Ectodermal cell (in vitro differentiated cells): ENCODE data around the gene STPG2.

Experiments used
- H3K27ac ChIP-seq: 2 replicates; pipeline ENCODE4 v1.7.0; 2013; ENCODE audit warnings: mild to moderate bottlenecking, low read depth, low read length; ENCODE audit not compliant: insufficient read depth, poor library complexity, severe bottlenecking
- H3K27me3 ChIP-seq: 2 replicates; pipeline ENCODE4 v1.7.0; 2013; ENCODE audit warnings: mild to moderate bottlenecking, low read length; ENCODE audit not compliant: insufficient read depth, control insufficient read depth, poor library complexity, severe bottlenecking
- H3K36me3 ChIP-seq: one replicate; pipeline ENCODE4 v1.7.0; 2013; ENCODE audit warnings: low read length; ENCODE audit not compliant: control insufficient read depth, insufficient read depth
- H3K4me1 ChIP-seq: one replicate; pipeline ENCODE4 v1.7.0; 2013; ENCODE audit warnings: low read length; ENCODE audit not compliant: control insufficient read depth, insufficient read depth
- H3K4me3 ChIP-seq: 2 replicates; pipeline ENCODE4 v1.7.0; 2013; ENCODE audit warnings: low read depth, low read length, control low read depth; ENCODE audit not compliant: insufficient read depth
- H3K9me3 ChIP-seq: 2 replicates; pipeline ENCODE4 v1.7.0; 2013; ENCODE audit warnings: mild to moderate bottlenecking, low read length, moderate library complexity; ENCODE audit not compliant: control insufficient read depth
- WGBS, 2 experiments: methylation state at CpG; one replicate each; pipeline ENCODE4 v1.1.7; 2013; ENCODE audit warnings: missing lambda C conversion rate in 2 of 2; 5-methylcytosine and 5-hydroxymethylcytosine counted together

The STPG2 gene

GRCh38 chr4:98094118-98094517 is 49.2 kb downstream of the STPG2 start:
- no peaks in the 10 kb centered on the region for H3K27me3 ChIP-seq
- no peaks in the 10 kb centered on the region for H3K36me3 ChIP-seq
- 84 to 88% methylated on average over 2 of the region's 2 CpGs for WGBS, 2 experiments
- H3K9me3 ChIP-seq, result no peaks in the 10 kb centered on the region
- H3K4me1 ChIP-seq, result no peaks in the 10 kb centered on the region
- no peak overlapping the region for H3K4me3 ChIP-seq
- H3K27ac ChIP-seq, result no peak overlapping the region

GRCh38 chr4:98093662-98094061 is 49.6 kb downstream of the STPG2 start:
- Histone ChIP-seq H3K36me3 (no peaks in the 10 kb centered on the region), H3K9me3 (no peaks in the 10 kb centered on the region), H3K27me3 (no peaks in the 10 kb centered on the region), H3K4me1 (no peaks in the 10 kb centered on the region), H3K27ac (no peak overlapping the region), H3K4me3 (no peak overlapping the region)
- 91% methylated on average over 2 of the region's 2 CpGs for WGBS, 2 experiments

DNA sequence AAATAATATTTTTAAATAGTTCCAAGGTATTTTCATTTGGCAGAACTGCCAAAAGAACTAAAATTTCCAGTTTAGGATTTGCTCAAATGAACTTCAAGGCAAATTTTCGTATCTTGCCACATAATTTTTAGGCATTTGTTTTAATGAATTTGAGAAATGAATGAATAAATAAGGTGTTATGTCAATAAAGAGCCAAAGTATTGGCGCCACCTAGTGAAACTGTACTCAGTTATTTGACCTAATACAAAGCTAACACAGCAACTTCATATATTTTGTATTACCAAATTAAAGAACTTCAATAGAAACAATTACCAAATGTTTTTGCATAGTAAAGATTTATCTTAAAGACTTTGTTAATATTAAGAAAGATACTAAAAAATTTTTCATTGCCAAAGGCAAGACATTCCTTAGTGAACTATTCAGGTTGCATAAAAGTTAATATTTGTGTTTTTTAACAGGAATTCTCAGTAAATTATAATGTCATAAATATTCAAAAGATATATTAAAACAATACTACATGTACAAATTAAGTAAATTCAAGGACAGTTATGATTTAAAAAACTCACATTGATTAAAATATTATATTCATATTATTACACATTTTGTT is 50.3 kb downstream of the STPG2 start:
- Histone ChIP-seq H3K27ac (no peak overlapping the region), H3K4me1 (no peaks in the 10 kb centered on the region), H3K36me3 (no peaks in the 10 kb centered on the region), H3K4me3 (no peak overlapping the region), H3K9me3 (no peaks in the 10 kb centered on the region), H3K27me3 (no peaks in the 10 kb centered on the region)
- WGBS, 2 experiments, result 46 to 68% methylated on average over 1 to 2 of the region's 2 CpGs

DNA sequence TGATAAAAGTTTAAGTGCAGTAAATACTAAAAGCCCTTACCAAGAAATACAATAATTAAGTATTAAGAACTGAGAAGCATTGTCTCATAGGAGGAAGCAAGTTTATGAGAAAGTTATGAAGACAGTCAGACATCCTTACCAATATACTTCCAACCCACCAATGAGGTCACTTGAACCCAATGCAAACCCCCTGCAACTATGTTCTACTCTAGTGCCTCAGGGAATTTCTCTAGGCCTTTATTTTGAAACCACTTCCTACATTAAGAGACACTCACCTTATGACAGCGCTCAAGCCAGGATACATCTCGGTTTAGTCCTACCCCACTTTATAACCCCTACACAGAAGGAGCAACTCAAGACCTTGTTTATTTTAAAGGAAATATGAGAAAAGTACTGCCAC is 61.3 kb downstream of the STPG2 start:
- Histone ChIP-seq H3K36me3 (no peaks in the 10 kb centered on the region), H3K27ac (no peak overlapping the region), H3K27me3 (no peaks in the 10 kb centered on the region), H3K9me3 (no peaks in the 10 kb centered on the region), H3K4me3 (no peak overlapping the region), H3K4me1 (no peaks in the 10 kb centered on the region)
- 90 to 94% methylated on average over 2 of the region's 2 CpGs for WGBS, 2 experiments

DNA sequence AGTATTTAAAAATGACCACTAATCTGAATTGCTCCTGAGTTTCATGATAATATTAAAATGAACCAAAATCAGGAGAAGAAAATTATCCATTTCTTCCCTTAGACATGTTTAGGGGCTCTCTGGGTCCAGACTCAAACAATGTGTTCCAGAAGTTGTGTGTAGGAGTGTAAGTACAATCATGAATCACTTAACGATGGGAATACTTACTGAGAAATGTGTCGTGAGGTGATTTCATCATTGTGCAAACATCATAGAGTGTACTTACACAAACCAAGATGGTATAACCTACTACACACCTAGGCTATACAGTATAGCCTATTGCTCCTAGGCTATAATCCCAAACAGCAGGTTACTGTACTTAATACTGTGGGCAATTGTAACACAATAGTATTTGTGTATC is 74.8 kb downstream of the STPG2 start:
- Histone ChIP-seq H3K36me3 (no peaks in the 10 kb centered on the region), H3K27ac (no peak overlapping the region), H3K9me3 (no peaks in the 10 kb centered on the region), H3K4me1 (no peaks in the 10 kb centered on the region), H3K27me3 (no peaks in the 10 kb centered on the region), H3K4me3 (no peak overlapping the region)
- 100% methylated on average over 2 of the region's 2 CpGs; no CpG with 5 or more reads in 1 of the 2 experiments for WGBS, 2 experiments

- H3K27me3 ChIP-seq, result no peaks in the 10 kb centered on the region
- no peak overlapping the region for H3K27ac ChIP-seq
- no peaks in the 10 kb centered on the region for H3K9me3 ChIP-seq
- H3K4me1 ChIP-seq, result no peaks in the 10 kb centered on the region
- WGBS, 2 experiments, result 91 to 92% methylated on average over 7 of the region's 7 CpGs
- no peak overlapping the region for H3K4me3 ChIP-seq
- no peaks in the 10 kb centered on the region for H3K36me3 ChIP-seq
Observed at GRCh38 chr4:98055800-98056501, 87.3 kb downstream of the STPG2 start.

GRCh38 chr4:98046665-98047064 is 96.6 kb downstream of the STPG2 start:
- WGBS, 2 experiments, result 76 to 82% methylated on average over 1 of the region's 1 CpG
- Histone ChIP-seq H3K36me3 (no peaks in the 10 kb centered on the region), H3K27me3 (no peaks in the 10 kb centered on the region), H3K9me3 (no peaks in the 10 kb centered on the region), H3K27ac (no peak overlapping the region), H3K4me3 (no peak overlapping the region), H3K4me1 (no peaks in the 10 kb centered on the region)

DNA sequence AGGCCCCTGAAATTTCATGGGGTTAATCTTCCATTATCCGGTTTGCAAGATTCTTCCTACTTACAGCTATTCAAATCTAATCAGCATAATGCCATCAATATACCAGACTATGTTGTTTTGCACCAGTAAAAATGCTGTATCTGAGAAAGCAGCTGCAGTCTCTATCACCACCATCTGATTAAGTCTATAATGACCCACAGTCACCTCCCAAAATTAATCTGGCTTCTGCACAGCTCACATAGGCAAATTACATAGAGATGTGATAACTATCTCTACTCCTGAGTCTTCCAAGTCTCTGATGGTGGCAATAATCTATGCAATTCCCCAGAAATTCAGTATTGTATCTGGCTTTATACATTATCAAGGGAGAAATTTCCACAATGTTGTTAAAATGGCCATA is 113.2 kb downstream of the STPG2 start:
- H3K4me1 ChIP-seq, result no peaks in the 10 kb centered on the region
- H3K9me3 ChIP-seq, result no peaks in the 10 kb centered on the region
- H3K27me3 ChIP-seq, result no peaks in the 10 kb centered on the region
- no peak overlapping the region for H3K27ac ChIP-seq
- no peak overlapping the region for H3K4me3 ChIP-seq
- WGBS, 2 experiments, result 90 to 93% methylated on average over 1 of the region's 1 CpG
- no peaks in the 10 kb centered on the region for H3K36me3 ChIP-seq

DNA sequence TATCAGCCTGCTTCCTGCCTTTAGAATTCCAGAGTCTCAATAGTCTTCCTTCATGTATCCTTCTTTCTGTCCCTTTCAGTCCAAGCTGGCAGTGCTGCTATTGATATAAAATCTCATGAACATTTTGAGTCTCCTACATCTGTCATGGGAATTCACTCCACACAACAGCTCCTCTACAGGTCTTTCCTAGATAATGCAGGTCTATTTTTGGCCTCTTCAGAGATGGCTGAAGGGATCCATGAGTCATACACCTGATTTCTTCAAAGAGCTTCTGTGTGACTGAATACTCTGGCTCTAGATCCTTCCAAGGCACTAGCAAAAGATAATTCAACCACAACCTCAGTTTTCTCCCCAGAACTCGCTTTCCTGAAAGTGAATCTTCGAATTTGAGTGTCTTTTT is 115.4 kb downstream of the STPG2 start:
- Histone ChIP-seq H3K36me3 (no peaks in the 10 kb centered on the region), H3K4me1 (no peaks in the 10 kb centered on the region), H3K27me3 (no peaks in the 10 kb centered on the region), H3K4me3 (no peak overlapping the region), H3K27ac (no peak overlapping the region), H3K9me3 (no peaks in the 10 kb centered on the region)
- WGBS, 2 experiments, result 70 to 94% methylated on average over 2 of the region's 2 CpGs

DNA sequence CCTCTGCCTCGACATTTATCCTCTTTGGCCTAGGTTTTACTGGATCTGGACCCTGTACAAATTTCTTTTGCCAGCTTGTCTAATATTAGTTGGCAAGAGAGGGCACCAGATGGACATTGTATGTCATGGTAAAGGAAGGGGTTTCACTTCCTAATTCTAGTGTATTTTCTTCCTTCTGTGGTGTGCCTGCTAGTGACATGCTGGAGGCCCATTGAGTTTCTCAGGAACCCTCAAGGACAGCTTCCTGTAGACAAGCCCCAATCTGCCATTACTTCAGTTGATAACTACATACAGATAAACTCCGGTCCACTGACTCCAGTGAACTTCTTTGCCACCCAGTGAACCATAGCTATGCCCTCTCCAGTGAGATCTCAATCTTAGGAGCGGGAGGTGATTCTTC is 116.9 kb downstream of the STPG2 start:
- no peak overlapping the region for H3K27ac ChIP-seq
- H3K4me1 ChIP-seq, result no peaks in the 10 kb centered on the region
- H3K9me3 ChIP-seq, result no peaks in the 10 kb centered on the region
- no peak overlapping the region for H3K4me3 ChIP-seq
- H3K27me3 ChIP-seq, result no peaks in the 10 kb centered on the region
- WGBS, 2 experiments, result 91 to 93% methylated on average over 3 of the region's 3 CpGs
- H3K36me3 ChIP-seq, result no peaks in the 10 kb centered on the region
